ENCODE results near the gene SNX32. TPM values are rescaled to one million over a fixed set of nuclear protein-coding genes. Genes with fewer than 3 reads are reported as not detected.
A peak's percentile ranks its signal among the peaks of the same experiment; 100 is the strongest.

Gene SNX32
- total and polyA plus RNA-seq, 4 donors: 0.14 to 0.88 (median 0.64) TPM

- WGBS, 2 donors: 18 to 25% methylated on average over 5 of the region's 5 CpGs
- H3K9ac ChIP-seq (ENCODE audit: insufficient read depth in 1 of 2, low read length in 2 of 2): no peak overlapping the region
- no peaks in the 10 kb centered on the region for H3K9me3 ChIP-seq (ENCODE audit: control insufficient read depth in 4 of 4, insufficient read depth in 3 of 4, low read length in 3 of 4)
- H3K4me3 ChIP-seq: no peak overlapping the region
- no peaks in the 10 kb centered on the region for H3K36me3 ChIP-seq (ENCODE audit: control insufficient read depth in 4 of 4, insufficient read depth in 4 of 4, low read length in 4 of 4)
- ATAC-seq (ENCODE audit: insufficient read depth, low FRiP score): no peak
- peaks cover 0 to 4% (median 0%) of the 10 kb centered on the region in 5 donors for H3K4me1 ChIP-seq (ENCODE audit: control insufficient read depth in 5 of 5, insufficient read depth in 5 of 5, low read length in 5 of 5)
- peak overlapping the region in 1 of 2 donors; percentile 26 for H3K27ac ChIP-seq (ENCODE audit: low read depth in 1 of 2, low read length in 1 of 2)
- H3K27me3 ChIP-seq (ENCODE audit: control insufficient read depth in 3 of 3, insufficient read depth in 3 of 3, low read length in 2 of 3): peaks cover 0 to 39% (median 27%) of the 10 kb centered on the region in 3 donors
- DNase-seq: no peak
- no peak for TF ChIP-seq CTCF (IDR thresholded peaks at IDR 0.05; ENCODE audit: control extremely low read depth, extremely low read depth)
Observed at GRCh38 chr11:65903068-65903481, 69.3 kb downstream of the SNX32 start.

Other genes with a start within 250 kb of the SNX32 start
- gene KCNK7, start 238.2 kb upstream of the SNX32 start, total RNA-seq: 1 to 10 TPM in 1 of 2 donors, under 1 TPM in 1; 0.46 to 1.1 TPM
- 1 to 10 TPM; 1.5 to 2.8 TPM for gene KCNK7, start 238.2 kb upstream of the SNX32 start, polyA plus RNA-seq
- gene MAP3K11, start 219.7 kb upstream of the SNX32 start, total RNA-seq: 100 to 1,000 TPM in 1 of 2 donors, 10 to 100 TPM in 1; 60.0 to 108 TPM
- 10 to 100 TPM; 68.5 to 80.1 TPM for gene MAP3K11, start 219.7 kb upstream of the SNX32 start, polyA plus RNA-seq
- 10 to 100 TPM; 13.9 to 53.8 TPM for gene PCNX3, start 218.2 kb upstream of the SNX32 start, total RNA-seq
- 10 to 100 TPM; 16.1 to 24.8 TPM for gene PCNX3, start 218.2 kb upstream of the SNX32 start, polyA plus RNA-seq
- 10 to 100 TPM; 39.7 to 82.8 TPM for gene SIPA1, start 195.9 kb upstream of the SNX32 start, total RNA-seq
- gene SIPA1, start 195.9 kb upstream of the SNX32 start, polyA plus RNA-seq: 100 to 1,000 TPM in 1 of 2 donors, 10 to 100 TPM in 1; 82.8 to 102 TPM
- gene RELA, start 171.0 kb upstream of the SNX32 start, total RNA-seq: 10 to 100 TPM; 50.2 to 72.6 TPM
- 10 to 100 TPM; 34.8 to 65.8 TPM for gene RELA, start 171.0 kb upstream of the SNX32 start, polyA plus RNA-seq
- gene KAT5, start 121.7 kb upstream of the SNX32 start, total RNA-seq: 10 to 100 TPM; 45.3 to 88.6 TPM
- 10 to 100 TPM; 70.0 to 95.3 TPM for gene KAT5, start 121.7 kb upstream of the SNX32 start, polyA plus RNA-seq
- 10 to 100 TPM; 21.8 to 62.3 TPM for gene RNASEH2C, start 113.2 kb upstream of the SNX32 start, total RNA-seq
- gene RNASEH2C, start 113.2 kb upstream of the SNX32 start, polyA plus RNA-seq: 10 to 100 TPM; 88.5 to 97.7 TPM
- gene AP5B1, start 53.0 kb upstream of the SNX32 start, total RNA-seq: 10 to 100 TPM in 1 of 2 donors, 1 to 10 TPM in 1; 8.6 to 35.5 TPM
- gene AP5B1, start 53.0 kb upstream of the SNX32 start, polyA plus RNA-seq: 10 to 100 TPM; 13.0 to 35.1 TPM
- under 1 TPM; 0.17 to 0.77 TPM for gene OVOL1, start 46.9 kb upstream of the SNX32 start, total RNA-seq
- gene OVOL1, start 46.9 kb upstream of the SNX32 start, polyA plus RNA-seq: 1 to 10 TPM in 1 of 2 donors, under 1 TPM in 1; 0.96 to 1.4 TPM
- 100 to 1,000 TPM; 387 to 967 TPM for gene CFL1, start 24.2 kb downstream of the SNX32 start, total RNA-seq
- gene CFL1, start 24.2 kb downstream of the SNX32 start, polyA plus RNA-seq: 1,000 to 10,000 TPM in 1 of 2 donors, 100 to 1,000 TPM in 1; 493 to 1,282 TPM
- gene MUS81, start 26.5 kb downstream of the SNX32 start, total RNA-seq: 10 to 100 TPM; 35.0 to 61.4 TPM
- 10 to 100 TPM; 46.2 to 62.2 TPM for gene MUS81, start 26.5 kb downstream of the SNX32 start, polyA plus RNA-seq
- 10 to 100 TPM; 62.8 to 67.0 TPM for gene EFEMP2, start 38.8 kb downstream of the SNX32 start, total RNA-seq
- 10 to 100 TPM; 34.2 to 44.8 TPM for gene EFEMP2, start 38.8 kb downstream of the SNX32 start, polyA plus RNA-seq
- gene CTSW, start 45.9 kb downstream of the SNX32 start, total RNA-seq: 1 to 10 TPM; 3.1 to 4.6 TPM
- 1 to 10 TPM; 2.9 to 8.7 TPM for gene CTSW, start 45.9 kb downstream of the SNX32 start, polyA plus RNA-seq
- 10 to 100 TPM; 49.8 to 74.6 TPM for gene FIBP, start 54.5 kb downstream of the SNX32 start, total RNA-seq
- 10 to 100 TPM; 47.1 to 77.2 TPM for gene FIBP, start 54.5 kb downstream of the SNX32 start, polyA plus RNA-seq
- gene CCDC85B, start 56.7 kb downstream of the SNX32 start, total RNA-seq: 10 to 100 TPM; 20.7 to 55.4 TPM
- 10 to 100 TPM; 52.5 to 63.4 TPM for gene CCDC85B, start 56.7 kb downstream of the SNX32 start, polyA plus RNA-seq
- gene FOSL1, start 66.4 kb downstream of the SNX32 start, total RNA-seq: 10 to 100 TPM in 1 of 2 donors, under 1 TPM in 1; 0.43 to 11.4 TPM
- gene FOSL1, start 66.4 kb downstream of the SNX32 start, polyA plus RNA-seq: 10 to 100 TPM; 19.2 to 19.9 TPM
- gene C11orf68, start 85.1 kb downstream of the SNX32 start, total RNA-seq: 10 to 100 TPM; 17.9 to 38.8 TPM
- 10 to 100 TPM; 26.8 to 30.8 TPM for gene C11orf68, start 85.1 kb downstream of the SNX32 start, polyA plus RNA-seq
- gene DRAP1, start 85.5 kb downstream of the SNX32 start, total RNA-seq: 10 to 100 TPM; 40.8 to 92.7 TPM
- gene DRAP1, start 85.5 kb downstream of the SNX32 start, polyA plus RNA-seq: 100 to 1,000 TPM in 1 of 2 donors, 10 to 100 TPM in 1; 99.4 to 140 TPM
- under 1 TPM; 0.34 TPM for gene TSGA10IP, start 111.5 kb downstream of the SNX32 start, total RNA-seq
- under 1 TPM; 0.07 to 0.20 TPM for gene TSGA10IP, start 111.5 kb downstream of the SNX32 start, polyA plus RNA-seq
- gene SART1, start 127.8 kb downstream of the SNX32 start, total RNA-seq: 10 to 100 TPM; 31.4 to 52.3 TPM
- 100 to 1,000 TPM in 1 of 2 donors, 10 to 100 TPM in 1; 44.3 to 145 TPM for gene SART1, start 127.8 kb downstream of the SNX32 start, polyA plus RNA-seq
- gene EIF1AD, start 168.2 kb downstream of the SNX32 start, total RNA-seq: 10 to 100 TPM; 27.4 to 33.2 TPM
- 10 to 100 TPM; 22.0 to 29.9 TPM for gene EIF1AD, start 168.2 kb downstream of the SNX32 start, polyA plus RNA-seq
- 100 to 1,000 TPM in 1 of 2 donors, 10 to 100 TPM in 1; 17.7 to 185 TPM for gene BANF1, start 168.5 kb downstream of the SNX32 start, total RNA-seq
- gene BANF1, start 168.5 kb downstream of the SNX32 start, polyA plus RNA-seq: 100 to 1,000 TPM; 132 to 315 TPM
- gene CST6, start 178.0 kb downstream of the SNX32 start, total RNA-seq: 10 to 100 TPM in 1 of 2 donors, 1 to 10 TPM in 1; 7.1 to 17.7 TPM
- gene CST6, start 178.0 kb downstream of the SNX32 start, polyA plus RNA-seq: 10 to 100 TPM; 31.7 to 38.8 TPM
- gene CATSPER1, start 192.5 kb downstream of the SNX32 start, total RNA-seq: 1 to 10 TPM in 1 of 2 donors, not detected in 1; 2.9 TPM
- gene CATSPER1, start 192.5 kb downstream of the SNX32 start, polyA plus RNA-seq: 1 to 10 TPM; 3.1 to 3.3 TPM
- not detected for gene GAL3ST3, start 215.2 kb downstream of the SNX32 start, total RNA-seq
- gene GAL3ST3, start 215.2 kb downstream of the SNX32 start, polyA plus RNA-seq: not detected
- gene SF3B2, start 218.4 kb downstream of the SNX32 start, total RNA-seq: 100 to 1,000 TPM; 130 to 187 TPM
- gene SF3B2, start 218.4 kb downstream of the SNX32 start, polyA plus RNA-seq: 100 to 1,000 TPM in 1 of 2 donors, 10 to 100 TPM in 1; 78.0 to 139 TPM
- 10 to 100 TPM; 42.8 to 48.8 TPM for gene PACS1, start 236.3 kb downstream of the SNX32 start, total RNA-seq
- 10 to 100 TPM; 22.2 to 26.6 TPM for gene PACS1, start 236.3 kb downstream of the SNX32 start, polyA plus RNA-seq